ENCODE measurements around the gene TBATA.

The TBATA gene

DNA sequence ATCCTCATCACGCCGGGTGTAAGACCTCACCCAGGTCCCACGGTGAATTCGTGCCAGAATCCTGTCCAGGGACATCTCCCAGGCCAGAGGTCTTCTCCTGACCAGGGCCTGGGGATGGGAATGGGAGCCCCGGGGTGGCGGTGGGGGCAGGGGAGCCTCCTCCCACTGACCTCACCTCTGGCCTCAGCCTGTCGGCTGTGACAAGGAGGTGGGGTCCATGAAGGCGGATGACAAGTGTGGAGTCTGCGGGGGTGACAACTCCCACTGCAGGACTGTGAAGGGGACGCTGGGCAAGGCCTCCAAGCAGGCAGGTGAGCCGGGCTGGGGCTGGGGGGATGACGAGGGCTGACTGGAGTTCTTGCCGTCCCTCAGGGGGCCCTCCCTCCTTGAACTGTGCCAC is 41.3 kb downstream of the TBATA start:
- DNase-seq (ENCODE audit: low read depth), result no peak

DNA sequence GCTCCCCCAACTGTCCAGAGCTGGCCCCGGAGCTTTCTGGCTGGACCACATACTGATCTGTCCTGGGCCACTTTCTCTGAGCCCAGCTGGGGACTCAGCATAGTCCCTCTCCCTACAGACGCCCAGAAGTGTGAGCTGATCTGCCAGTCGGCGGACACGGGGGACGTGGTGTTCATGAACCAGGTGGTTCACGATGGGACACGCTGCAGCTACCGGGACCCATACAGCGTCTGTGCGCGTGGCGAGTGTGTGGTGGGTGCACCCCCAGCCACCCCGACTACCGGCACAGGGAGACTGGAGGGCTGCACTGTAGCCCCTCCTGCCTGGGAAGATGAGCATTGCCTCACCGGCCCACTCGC is 41.8 kb downstream of the TBATA start:
- no peak for DNase-seq (ENCODE audit: low read depth)

DNA sequence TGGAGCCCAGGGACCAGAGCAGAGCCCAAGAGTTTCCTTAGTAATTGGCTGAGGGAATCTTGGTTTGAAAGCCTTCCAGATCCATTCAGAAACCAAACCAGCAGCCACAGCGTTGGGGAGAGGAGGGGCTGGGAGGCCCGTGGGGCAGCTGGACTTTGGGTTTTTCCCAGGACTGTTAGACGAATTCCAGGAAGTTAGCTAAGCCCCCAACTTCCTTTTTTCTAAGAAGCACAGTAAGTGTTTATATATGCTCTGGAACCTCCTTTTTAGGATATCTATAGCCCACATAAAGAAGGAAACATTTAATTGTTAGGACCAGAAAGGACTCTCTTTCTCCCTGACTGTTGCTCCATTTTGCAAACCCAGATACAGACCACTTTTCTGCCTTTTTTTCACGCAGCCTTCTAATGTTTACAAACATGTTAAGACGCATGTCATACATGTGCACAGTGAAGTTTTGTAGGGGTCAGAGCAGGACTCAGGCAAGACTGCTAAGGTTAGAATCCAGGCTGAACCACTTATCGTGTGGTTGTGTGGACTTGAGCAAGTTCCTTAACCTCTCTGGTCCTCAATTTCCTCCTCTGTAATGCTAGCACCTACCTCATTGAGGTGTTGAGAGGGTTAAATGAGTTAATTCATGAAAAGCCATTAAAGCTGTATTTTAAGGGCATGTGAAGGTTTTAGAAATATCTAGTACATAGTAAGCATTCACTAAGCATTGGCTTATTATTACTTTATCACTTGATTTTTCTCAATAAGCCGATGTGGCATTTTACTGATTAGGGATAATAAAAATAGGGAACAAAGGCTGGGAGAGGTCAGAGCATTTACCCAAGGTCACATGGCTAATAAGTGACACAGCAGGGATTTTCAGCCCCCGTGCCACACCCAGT is 42.4 kb downstream of the TBATA start:
- DNase-seq (ENCODE audit: low read depth), result peak; percentile 40

DNA sequence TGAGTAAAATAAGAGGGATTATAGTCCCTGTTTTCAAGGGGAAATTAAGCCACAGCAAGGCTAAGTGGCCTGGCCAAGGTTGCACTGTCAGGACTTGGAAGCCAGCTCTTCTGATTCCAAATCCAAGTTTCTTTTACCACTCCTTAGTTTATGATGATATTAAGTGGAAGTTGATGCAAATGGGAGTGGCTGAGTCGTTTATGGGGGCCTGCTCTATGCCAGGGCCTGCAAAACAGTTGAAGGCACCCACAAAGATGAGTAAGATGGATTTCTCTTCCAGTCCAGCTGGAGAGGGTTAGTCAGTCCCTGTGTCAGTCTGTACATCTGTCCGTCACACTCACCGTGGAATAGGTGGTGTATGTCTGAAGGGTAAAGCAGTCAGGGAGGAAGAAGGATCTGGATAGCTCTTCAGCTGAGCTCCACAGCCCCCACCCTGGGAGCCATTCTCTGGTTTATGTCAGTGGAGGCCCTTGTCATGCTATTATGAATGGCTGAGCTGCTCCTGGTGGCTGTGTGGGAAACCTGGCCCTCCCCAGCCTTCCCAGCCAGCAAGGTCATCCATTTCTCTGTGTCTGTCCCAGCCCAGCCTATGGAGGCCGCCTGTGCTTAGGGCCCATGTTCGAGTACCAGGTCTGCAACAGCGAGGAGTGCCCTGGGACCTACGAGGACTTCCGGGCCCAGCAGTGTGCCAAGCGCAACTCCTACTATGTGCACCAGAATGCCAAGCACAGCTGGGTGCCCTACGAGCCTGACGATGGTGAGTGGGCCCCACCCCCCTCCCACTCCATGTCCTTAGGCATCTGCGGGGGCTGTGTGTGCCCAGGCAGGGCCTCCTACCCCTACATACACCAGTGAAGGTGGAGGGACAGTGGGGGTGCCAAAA is 44.5 kb downstream of the TBATA start:
- DNase-seq (ENCODE audit: low read depth), result peak; percentile 52

DNA sequence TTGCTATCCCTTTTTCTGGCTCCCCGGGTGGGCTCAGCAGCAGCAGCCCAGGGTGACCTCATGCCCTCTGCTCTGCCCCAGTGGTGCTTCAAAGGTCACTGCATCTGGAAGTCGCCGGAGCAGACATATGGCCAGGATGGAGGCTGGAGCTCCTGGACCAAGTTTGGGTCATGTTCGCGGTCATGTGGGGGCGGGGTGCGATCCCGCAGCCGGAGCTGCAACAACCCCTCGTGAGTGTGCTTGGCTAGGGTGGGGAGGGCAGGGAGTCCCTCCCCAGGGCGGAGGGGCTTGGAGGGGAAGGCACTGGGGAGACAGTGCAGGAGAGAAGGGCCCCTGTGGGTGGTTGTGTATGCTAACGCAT is 46.4 kb downstream of the TBATA start:
- no peak for DNase-seq (ENCODE audit: low read depth)

DNA sequence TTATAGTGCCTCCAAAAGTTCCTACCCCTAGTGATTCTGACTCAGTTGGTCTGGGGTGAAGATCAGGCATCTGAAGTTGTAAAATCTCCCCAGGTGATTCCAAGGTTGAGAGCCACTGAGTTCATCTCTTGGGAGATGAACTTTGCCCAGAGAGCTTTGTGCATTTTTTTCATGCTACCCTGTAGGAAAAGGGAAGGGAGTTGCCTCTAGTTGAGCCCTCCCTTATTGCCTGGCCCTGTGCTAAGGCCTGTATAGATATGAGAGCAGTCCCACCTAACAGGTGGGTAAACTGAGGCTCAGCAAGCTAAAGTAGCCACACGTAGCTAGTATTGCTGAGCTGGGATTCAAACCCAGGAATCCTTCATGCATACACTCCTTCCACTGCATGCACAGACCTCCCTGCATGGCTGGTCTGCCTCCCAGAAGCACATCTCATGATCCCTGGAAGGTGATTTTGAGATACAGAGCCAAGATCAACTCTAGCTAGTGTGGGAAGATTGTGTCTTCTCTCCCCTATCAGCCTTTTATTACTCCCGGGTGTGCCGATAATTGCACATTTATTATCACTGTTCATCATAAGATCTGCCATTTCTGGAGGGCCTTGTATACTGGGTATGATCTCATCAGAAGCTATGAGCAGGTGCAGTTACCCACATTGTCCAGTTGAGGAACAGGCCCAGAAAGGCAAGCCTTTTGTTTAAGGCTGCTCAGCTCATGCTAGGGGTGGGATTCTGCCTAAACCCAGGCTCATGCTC is 47.0 kb downstream of the TBATA start:
- DNase-seq (ENCODE audit: low read depth), result no peak

DNA sequence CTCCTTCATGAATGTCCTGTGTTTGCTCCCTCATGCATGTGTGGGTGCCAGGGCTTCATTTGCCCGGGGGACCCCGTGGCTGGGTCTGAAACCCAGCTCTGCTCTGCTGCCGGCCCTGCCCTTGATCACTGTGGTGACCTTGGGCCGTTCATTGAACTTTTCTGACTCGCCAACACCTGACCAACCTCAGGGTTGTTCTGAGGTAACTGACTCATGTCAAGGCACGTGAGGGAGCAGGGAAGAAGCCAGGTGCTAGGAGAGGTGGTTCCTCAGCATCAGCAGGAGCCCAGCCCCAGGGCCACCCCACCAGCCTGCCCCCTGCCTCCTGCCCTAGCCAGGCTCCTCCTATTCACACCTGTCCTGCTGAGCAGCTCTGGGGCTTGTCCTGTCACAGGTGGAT is 47.9 kb downstream of the TBATA start:
- no peak for DNase-seq (ENCODE audit: low read depth)

DNA sequence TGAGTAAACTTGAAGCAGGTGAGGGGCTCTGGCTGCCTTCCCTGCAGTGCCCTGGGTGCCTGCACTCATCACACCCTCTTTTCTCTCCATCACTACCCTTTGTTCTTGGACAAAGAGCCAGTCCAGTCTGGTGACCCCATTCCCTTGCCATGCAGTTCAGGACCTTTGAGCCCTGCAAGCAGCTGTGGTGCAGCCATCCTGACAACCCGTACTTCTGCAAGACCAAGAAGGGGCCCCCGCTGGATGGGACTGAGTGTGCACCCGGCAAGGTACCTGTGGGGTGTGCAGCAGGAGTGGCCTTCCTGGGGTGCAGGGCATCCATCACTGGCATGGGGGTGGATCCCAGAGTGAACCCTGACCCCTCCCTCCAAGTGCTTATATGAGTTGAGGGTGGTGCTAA is 48.7 kb downstream of the TBATA start:
- DNase-seq (ENCODE audit: low read depth), result no peak

DNA sequence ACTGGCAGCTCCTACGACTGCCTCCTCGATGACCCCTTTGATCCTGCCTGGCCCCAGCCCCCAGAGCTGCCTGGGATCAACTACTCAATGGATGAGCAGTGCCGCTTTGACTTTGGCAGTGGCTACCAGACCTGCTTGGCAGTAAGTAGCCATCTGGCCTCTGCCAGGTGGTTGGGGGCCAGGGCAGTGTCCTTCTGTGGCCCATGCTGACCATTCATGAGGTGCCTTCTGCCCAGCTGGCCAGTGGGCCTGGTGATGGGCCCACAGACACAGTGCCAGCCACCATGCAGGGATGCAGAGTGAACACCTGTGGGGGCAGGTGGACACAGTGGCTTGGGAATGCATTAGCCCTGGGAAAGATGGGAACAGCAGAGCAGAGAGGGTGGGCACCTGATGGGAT is 50.0 kb downstream of the TBATA start:
- no peak for DNase-seq (ENCODE audit: low read depth)

DNA sequence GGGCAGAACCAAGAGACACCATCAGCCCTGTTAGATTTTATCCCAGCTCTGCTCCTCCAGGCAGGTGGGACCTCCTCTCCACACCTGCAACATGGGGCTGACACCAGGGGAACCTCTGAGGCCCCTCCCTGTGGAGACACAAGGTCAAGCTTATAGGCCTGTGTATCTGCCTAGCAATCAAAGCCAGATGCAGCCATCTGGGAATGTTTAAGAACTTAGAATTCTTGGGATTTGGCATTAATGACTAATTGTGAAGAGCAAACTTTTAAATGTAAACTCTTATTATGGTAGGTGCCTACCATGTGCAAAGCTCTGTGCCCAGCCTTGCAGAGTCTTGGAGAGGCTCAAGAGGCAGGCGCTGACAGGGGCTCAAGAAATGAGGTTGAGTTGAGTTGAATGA is 52.1 kb downstream of the TBATA start:
- no peak for DNase-seq (ENCODE audit: low read depth)

DNA sequence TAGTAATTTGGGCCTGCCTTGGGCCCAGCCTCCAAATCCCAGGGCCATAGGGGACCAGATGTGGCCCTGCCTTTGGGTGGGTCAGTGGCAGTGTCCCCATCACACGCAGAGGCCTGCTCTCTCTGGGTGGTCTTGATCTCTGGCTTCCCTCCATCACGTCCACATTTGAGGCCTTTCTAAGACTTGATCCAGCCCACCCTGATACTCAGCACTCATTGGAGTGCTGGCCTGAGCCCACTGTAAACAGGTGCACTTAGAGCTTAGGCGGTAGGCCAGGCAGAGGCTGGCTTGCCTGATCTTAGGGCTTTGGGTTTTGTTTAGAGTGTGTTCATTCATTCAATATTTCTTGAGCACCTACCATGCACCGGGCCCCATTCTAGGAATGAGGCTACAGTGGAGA is 52.6 kb downstream of the TBATA start:
- no peak for DNase-seq (ENCODE audit: low read depth)

DNA sequence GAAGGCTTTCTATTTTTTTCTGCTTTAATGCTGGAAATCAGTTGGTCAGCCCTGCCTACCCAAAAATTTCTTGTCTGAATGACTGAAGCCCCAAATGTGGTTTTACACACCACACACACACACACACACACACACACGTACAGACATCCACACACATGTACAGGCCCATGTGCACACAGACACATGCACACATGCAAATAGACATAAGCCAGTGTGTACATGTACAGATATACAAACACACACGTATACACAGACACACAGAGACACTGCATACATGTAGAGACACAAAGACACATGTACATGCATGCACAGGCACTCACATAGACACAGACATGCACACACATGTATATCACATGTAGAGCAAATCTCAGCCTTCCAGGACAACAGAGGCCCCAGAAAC is 54.2 kb downstream of the TBATA start:
- no peak for DNase-seq (ENCODE audit: low read depth)

DNA sequence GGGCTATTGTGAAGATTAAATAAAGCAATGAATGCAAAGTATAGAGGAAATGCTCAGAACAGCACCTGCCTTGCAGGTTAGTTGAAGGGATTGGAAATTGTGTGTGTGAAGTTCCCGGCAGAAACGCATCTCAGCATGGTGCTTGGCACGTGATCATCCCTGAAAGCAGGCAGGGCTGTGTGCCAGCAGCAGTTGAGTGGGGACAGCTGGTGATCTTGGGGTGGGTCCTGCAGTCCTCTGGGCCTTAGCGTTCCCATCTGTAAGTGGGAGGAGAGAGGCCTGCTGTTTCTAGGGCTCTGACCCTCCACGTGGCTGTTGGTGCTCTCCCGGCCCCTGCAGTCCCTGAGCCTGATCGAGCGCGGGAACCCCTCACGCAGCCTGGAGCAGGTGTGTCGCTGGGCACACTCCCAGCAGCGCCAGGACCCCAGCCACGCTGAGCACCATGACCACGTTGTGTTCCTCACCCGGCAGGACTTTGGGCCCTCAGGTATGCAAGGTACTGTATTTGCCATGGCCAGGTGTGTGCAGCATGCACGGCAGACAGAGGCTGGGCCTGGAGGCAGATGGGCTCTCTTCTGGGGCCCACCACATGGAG is 55.3 kb downstream of the TBATA start:
- no peak for DNase-seq (ENCODE audit: low read depth)

DNA sequence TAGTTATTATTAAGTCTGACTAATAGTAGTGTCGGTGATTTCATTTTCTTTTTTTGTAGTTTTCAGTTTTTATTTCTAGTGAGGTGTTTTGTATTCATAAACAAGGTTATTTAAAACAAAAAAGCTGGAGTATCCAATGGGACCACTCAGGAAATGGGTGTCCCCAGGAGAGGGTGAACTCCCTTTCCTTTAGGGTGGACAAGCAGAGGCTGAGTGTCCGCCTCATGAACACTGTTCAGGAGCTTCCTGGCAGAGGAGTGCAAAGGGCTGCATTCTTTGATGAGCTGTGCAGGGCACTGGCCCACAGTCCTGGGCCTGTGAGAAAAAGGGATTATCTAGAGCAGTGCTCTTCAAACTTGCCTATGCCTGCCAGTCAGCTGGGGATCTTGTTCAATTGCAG is 56.8 kb downstream of the TBATA start:
- no peak for DNase-seq (ENCODE audit: low read depth)

DNA sequence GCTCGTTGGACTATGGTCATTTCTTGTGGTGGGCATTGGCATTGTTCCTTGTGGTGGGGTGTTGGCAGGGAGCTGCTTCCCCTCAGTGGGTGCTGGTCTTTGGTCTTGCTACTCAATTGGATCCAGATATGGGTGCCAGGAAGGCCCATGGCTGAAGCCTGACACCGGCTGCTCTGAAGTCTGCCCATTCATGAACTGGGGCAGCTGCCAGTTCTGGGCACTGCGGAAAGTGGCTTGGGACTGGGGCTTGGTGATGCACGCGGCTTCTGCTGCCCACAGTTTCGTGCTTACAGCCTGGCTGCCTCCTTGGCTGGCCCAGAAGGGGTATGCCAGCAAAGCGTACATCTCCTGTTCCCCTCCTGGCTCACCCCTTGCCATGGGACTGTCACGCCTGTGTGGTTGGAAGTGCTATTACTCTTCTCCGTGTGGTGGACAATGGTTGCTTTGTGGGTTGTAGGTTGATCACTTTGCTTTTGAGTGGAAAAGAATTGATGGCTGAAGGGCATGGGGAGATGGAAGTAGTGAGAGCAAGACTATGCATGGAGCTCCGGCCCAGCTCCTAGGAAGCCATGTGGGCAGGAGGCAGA is 58.2 kb downstream of the TBATA start:
- DNase-seq (ENCODE audit: low read depth), result no peak

DNA sequence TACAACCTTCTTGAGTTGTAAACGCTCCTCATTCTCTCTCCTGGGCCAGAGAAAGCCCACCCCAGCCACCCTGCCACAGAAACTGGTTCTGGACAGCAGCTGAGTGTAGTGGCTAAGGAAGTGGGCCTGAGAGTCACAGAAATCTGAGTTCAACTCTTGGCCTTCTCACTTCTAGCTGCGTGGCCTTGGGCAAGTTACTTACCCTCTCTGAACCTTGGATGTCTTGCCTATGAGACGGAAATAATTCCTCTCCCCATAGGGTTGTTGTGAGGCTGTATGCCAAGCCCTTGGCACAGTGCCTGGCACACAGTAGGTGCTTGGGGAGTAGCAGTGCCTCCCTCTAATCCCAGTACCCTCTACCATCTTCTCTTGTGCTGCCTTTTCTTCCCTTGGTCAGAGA is 61.4 kb downstream of the TBATA start:
- no peak for DNase-seq (ENCODE audit: low read depth)

DNA sequence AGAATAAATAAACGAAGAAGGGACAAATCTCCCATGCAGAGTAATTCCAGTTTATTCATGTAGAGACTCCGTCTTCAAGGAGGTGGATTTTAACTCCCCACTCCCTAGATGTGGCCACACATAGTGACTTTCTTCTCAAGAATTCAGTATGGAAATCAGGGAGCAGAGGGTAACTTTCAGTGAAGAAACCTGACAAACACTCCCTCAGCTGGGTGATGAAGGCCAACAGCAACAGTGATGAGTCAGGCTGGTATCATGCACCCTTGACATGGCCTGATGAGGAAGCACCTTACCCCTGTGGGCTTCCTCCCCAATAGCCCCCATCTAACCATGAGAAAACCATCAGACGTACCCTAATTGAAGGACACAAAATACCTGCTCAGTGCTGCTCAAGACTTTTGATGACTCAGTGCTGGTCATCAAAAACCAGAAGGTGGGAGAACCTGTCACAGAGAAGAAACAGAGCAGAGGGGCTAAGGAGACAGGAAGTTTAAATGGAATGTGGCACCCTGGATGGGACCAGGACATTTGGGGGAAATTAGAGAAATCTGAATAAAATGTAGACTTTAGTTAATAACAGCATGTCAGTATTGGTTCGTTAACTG is 62.3 kb downstream of the TBATA start:
- DNase-seq (ENCODE audit: low read depth), result peak; percentile 71
